Activated CD8-positive, alpha-beta memory T cell treated with anti-CD3 and anti-CD28 coated beads, Interleukin-2, amount 50 U/mL, for 1 hour (primary cell): ENCODE measurements around the gene MBD6.
"Not testable (repeated sequence)": the region's sequence is repeated elsewhere in the genome, so short reads cannot be mapped to it uniquely, and the experiment has no call there.

ENCODE experiments used
- DNase-seq: peaks from one replicate; pipeline ENCODE4 v3.0.0-alpha.2; 2020; ENCODE audit errors: extremely low read depth

MBD6 gene

DNA sequence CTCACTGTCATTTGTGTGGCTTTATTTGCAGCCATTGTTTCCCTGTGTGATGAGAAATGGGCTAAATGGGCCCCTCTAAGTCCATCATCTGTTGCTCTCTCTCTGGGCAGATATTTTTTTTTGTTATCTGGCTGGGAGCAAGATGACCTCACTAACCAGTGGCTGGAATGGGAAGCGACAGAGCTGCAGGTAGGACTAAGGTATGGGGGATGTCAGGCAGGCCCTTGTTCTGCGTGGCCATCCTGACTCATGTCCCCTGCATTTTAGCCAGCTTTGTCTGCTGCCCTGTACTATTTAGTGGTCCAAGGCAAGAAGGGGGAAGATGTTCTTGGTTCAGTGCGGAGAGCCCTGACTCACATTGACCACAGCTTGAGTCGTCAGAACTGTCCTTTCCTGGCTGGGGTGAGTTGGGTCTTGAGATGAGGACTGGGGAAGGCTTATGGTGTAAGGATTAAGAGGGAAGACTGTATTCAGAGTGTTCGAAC is 33.4 kb upstream of the MBD6 start:
- no peak for DNase-seq

DNA sequence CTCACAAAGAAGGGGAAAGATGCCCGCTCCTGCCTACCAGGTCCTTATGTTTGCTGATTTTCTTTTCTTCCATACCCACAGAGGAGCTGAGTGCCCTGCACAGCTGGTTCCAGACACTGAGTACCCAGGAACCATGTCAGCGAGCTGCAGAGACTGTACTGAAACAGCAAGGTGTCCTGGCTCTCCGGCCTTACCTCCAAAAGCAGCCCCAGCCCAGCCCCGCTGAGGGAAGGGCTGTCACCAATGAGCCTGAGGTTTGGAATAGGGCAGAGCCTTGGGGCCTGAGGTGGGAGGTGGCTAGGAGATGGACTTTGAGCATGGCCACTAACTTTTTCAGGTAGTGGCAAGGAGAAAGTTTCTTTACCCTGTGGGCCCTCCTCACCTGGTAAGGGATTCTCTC is 32.5 kb upstream of the MBD6 start:
- no peak for DNase-seq

DNA sequence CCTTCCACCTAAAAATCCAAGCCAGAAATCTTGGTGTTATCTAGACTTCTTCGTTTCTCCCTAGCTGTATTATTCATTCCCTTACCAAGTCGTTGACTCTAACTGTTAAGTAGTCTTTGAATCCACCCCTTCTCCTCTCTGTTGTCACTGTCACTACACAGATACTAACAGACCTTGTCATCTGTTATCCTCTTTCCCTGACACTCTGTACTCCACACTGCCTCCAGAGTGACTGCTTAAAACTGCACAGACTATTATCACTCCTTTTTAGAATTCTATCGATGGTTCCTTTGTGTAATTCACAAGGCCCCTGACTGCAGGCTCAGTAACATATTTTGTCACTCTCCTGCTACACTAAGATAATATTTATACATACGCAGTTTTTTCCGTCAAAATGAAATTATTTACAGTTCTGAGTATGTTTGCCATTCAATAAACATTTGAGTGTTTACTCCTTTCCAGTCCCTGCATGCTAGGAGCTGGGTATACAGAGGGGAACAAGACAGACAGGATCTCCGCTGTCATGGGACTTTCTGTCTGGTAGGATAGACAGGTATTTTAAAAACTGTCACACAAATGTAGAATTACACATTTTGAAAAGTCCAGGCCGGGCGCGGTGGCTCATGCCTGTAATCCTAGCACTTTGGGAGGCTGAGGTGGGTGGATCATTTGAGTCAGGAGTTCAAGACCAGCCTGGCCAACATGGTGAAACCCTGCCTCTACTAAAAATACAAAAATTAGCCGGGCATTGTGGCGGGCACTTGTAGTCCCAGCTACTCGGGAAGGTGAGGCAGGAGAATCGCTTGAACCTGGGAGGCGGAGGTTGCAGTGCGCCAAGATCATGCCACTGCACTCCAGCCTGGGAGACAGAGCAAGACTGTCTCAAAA is 31.0 kb upstream of the MBD6 start:
- no peak for DNase-seq

DNA sequence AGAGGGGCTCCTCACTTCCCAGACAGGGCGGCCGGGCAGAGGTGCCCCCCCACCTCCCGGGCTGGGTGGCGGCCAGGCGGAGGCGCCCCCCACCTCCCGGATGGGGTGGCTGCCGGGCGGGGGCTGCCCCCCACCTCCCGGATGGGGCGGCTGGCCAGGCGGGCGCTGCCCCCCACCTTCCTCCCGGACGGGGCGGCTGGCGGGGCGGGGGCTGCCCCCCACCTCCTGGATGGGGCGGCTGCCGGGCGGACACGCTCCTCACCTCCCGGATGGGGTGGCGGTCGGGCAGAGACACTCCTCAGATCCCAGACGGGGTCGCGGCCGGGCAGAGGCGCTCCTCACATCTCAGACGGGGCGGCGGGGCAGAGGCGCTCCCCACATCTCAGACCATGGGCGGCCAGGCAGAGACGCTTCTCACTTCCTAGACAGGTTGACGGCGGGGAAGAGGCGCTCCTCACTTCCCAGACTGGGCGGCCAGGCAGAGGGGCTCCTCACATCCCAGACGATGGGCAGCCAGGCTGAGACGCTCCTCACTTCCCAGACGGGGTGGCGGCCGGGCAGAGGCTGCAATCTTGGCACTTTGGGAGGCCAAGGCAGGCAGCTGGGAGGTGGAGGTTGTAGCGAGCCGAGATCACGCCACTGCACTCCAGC is 27.4 kb upstream of the MBD6 start:
- not testable (repeated sequence) for DNase-seq

DNA sequence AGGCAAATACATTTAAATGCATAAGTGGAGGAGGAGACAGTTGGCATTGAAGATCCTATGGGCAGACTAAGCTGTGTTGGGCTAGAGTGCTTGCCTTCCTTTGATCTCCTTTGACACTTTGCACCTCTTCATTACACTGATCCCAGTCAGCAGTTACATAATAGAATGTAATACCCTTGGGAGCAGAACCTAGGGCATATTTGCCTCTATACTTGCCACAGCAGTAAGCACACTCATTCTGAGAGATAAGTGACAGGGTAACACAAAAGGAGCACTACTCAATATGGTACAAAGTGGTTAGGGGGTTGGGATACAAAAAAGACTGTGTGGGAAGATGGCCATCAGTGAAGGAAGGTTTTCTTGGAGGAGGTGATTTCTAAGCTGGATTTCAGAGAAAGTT is 25.8 kb upstream of the MBD6 start:
- no peak for DNase-seq

DNA sequence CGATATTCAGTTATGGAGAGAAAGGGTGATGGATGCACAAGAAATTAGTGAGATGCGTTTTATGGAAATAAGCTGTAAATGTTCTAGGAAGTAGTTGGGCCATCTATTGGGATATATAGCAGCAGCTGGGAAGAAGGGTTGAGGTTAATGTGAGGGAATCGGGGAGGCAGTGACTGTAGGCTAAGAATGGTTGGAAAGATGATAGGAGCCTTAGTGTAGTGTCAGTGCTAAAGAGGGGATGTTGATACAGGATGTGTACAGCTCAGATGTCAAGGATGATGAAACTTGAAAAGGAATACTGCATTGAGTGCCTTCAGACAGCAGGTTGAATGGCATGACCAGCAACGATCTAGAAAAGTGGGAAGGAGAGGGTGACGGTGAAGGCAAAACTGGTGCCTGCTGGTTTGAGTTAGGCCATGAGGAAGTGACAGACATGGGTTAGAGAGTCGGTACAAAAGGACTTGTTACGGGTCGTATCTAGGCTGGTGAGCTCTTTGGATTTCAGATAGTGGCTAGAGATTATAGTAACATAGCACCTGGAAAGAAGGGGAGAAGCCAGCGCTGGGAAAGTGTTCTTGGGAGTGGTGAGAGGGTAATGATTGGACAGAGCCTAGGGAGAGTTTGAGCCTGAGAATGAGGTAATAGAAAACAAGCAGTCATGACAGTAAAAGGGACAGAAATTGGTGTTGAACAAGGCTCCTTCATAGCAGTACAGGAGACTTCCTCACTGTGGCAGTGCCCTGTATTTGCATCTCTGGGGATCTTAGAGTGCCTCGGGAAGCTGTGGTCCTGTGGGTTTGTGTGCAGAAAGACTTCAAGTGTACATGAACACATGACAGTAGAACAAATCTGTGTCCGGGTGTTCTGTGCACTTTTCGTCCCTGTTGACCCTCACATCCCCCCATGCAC is 25.1 kb upstream of the MBD6 start:
- DNase-seq = no peak

DNA sequence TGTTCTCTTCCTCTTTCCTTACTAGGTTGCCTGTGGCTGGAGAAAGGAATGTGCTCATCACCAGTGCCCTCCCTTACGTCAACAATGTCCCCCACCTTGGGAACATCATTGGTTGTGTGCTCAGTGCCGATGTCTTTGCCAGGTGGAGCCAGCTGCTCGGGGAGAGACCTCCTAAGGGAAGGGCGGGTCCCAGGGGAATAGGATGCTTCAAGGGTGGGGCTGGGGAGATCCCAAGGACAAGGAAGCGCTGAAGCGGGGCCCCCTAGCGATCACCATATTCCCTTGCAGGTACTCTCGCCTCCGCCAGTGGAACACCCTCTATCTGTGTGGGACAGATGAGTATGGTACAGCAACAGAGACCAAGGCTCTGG is 24.5 kb upstream of the MBD6 start:
- no peak for DNase-seq

DNA sequence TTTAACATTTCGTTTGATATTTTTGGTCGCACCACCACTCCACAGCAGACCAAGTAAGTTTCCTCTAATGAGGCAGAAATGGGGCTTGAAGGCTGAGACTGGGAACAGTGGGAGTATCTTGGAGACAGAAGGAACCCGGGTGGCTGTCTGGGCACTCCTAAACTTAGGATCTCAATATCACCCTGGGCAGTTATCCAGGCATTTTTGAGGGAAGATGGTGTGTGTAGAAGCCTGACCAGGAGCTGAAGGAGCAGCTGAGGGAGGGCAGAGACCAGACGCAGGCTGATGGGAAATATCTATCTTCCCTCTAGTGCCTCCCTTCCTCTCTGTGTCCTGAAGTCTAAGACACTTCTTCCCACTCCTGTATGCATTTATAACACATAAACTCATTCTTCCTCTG is 24.1 kb upstream of the MBD6 start:
- DNase-seq = no peak

DNA sequence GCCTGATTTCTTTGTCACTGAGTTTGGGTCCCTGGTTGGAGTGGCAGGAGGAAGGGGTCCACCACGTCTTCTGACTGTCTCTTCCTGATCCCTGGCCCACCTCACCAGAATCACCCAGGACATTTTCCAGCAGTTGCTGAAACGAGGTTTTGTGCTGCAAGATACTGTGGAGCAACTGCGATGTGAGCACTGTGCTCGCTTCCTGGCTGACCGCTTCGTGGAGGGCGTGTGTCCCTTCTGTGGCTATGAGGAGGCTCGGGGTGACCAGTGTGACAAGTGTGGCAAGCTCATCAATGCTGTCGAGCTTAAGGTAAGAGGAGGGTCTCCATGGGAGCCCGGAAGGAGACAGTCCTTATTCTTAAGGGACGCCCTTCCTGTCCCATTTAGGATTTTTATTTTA is 22.4 kb upstream of the MBD6 start:
- DNase-seq = no peak

DNA sequence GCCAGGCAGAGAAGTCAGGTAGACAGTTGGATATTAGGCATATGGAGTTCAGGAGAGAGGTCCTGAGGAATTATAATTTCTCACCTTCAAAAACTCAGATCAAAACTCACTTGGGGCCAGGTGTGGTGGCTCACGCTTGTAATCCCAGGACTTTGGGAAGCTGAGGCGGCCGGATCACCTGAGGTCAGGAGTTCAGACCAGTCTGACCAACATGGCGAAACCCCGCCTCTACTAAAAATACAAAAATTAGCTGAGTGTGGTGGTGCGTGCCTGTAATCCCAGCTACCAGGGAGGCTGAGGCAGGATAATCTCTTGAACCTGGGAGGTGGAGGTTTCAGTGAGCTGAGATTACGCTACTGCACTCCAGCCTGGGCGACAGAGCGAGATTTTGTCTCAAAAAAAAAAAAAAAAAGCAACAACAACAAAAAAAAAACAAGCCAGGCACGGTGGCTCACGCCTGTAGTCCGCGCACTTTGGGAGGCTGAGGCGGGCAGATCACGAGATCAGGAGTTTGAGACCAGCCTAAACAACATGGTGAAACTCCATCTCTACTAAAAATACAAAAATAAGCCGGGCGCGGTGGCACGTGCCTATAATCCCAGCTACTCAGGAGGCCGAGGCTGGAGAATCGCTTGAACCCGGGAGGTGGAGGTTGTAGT is 20.2 kb upstream of the MBD6 start:
- not testable (repeated sequence) for DNase-seq

DNA sequence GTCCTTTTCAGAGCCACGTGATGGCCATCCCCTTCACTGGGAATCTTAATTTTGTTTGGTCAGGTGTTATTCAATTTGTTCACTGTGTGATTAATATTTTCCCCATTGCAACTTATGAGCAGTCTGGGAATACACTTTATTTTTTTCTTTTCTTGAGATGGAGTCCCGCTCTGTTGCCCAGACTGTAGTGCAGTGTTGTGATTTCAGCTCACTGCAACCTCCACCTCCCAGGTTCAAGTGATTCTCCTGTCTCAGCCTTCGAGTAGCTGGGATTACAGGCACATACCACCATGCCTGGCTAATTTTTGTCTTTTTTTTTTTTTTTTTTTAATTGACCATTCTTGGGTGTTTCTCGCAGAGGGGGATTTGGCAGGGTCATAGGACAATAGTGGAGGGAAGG is 16.1 kb upstream of the MBD6 start:
- DNase-seq = not testable (repeated sequence)

DNA sequence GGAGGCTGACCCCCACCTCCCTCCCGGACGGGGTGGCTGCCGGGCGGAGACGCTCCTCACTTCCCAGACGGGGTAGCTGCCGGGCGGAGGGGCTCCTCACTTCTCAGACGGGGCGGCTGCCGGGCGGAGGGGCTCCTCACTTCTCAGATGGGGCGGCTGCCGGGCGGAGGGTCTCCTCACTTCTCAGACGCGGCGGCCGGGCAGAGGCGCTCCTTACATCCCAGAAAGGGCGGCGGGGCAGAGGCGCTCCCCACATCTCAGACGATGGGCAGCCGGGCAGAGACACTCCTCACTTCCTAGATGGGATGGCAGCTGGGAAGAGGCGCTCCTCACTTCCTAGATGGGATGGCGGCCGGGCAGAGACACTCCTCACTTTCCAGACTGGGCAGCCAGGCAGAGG is 14.8 kb upstream of the MBD6 start:
- not testable (repeated sequence) for DNase-seq

DNA sequence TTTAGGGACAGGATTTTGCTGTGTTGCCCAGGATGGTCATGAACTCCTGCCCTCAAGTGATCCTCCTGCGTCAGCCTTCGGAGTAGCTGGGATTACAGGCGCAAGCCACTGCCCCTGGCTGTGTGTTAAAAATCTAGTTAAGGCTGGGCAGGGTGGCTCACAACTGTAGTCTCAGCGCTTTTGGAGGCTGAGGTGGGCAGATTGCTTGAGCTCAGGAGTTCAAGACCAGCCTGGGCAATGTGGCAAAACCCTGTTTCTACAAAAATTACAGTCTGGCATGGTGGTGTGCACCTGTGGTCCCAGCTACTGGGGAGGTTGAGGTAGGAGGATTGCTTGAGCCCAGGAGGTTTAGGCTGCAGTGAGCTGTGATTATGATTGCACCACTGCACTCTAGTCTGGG is 11.5 kb upstream of the MBD6 start:
- DNase-seq = no peak

DNA sequence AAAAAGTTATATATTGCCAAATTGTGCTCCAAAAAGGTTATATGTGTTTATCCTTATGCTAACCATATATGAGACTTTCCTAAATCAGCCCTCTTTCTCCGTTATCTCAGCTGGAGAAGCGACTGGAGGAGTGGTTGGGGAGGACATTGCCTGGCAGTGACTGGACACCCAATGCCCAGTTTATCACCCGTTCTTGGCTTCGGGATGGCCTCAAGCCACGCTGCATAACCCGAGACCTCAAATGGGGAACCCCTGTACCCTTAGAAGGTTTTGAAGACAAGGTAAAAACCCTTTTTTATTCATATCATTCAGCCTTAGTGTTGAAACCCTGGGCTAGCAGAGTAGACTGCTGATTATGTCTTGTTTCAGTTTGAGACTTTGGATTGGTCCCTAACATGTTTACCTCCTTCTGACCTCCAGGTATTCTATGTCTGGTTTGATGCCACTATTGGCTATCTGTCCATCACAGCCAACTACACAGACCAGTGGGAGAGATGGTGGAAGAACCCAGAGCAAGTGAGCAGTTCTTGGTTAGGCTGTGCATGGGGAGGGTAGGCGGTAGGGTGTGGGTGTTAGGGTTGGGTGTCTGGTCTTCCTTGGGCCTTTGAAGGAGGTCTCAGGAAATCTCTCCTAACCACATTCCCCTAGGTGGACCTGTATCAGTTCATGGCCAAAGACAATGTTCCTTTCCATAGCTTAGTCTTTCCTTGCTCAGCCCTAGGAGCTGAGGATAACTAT is 10.9 kb upstream of the MBD6 start:
- DNase-seq = no peak

DNA sequence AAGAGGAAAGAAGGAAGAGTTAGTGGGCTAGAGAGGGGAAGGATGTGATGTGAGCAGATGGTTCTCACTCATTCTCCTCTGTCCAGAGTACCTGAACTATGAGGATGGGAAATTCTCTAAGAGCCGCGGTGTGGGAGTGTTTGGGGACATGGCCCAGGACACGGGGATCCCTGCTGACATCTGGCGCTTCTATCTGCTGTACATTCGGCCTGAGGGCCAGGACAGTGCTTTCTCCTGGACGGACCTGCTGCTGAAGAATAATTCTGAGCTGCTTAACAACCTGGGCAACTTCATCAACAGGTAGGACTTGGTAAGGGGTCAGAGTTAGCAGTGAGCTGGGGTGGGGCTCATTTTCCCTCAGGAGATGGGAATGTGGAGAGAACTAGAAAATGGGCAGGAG is 10.0 kb upstream of the MBD6 start:
- DNase-seq = no peak

DNA sequence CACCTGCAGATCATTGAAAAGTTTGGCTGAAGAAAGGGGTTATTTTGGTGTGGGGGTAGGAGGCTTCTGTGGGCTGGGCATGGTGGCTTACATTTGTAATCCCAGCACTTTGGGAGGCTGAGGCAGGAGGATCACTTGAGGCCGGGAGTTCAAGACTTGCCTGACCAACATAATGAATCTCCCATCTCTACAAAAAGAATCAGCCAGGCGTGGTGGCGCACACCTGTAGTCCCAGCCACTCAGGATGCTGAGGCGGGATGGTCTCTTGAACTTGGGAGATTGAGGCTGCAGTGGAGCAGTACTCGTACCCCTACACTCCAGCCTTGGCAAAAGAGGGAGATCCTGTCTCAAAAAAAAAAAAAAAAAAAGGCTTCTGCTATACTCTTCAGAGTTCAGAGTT is 9.4 kb upstream of the MBD6 start:
- DNase-seq = no peak

DNA sequence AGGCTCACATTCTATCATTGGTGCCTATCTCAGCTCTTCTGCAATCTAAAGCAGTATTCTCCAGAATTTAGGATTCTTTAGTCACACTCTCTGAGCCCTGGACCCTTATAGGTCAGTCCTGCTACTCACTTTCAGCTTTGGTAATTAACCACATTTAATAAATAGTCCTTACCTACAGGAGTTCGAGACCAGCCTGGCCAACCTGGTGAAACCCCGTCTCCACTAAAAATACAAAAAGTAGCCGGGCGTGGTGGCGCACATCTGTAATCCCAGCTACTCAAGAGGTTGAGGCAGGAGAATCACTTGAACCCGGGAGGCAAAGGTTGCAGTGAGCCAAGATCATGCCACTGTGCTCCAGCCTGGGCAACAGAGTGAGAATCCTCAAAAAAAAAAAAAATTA is 8.9 kb upstream of the MBD6 start:
- DNase-seq = not testable (repeated sequence)

DNA sequence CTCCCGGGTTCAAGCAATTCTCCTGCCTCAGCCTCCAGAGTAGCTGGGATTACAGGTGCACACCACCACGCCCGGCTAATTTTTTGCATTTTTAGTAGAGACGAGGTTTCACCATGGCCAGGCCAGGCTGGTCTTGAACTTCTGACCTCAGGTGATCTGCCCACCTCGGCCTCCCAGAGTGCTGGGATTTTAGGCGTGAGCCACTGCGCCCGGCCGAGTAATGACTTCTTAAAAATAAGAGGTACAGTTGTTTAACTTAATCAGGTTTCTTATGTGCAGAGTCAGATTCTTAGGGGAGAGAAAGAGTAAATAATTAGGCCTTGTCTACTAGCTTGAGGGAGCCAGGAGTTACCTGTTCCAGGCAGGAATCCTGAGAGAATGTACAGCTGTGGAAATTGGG is 8.4 kb upstream of the MBD6 start:
- DNase-seq = not testable (repeated sequence)

DNA sequence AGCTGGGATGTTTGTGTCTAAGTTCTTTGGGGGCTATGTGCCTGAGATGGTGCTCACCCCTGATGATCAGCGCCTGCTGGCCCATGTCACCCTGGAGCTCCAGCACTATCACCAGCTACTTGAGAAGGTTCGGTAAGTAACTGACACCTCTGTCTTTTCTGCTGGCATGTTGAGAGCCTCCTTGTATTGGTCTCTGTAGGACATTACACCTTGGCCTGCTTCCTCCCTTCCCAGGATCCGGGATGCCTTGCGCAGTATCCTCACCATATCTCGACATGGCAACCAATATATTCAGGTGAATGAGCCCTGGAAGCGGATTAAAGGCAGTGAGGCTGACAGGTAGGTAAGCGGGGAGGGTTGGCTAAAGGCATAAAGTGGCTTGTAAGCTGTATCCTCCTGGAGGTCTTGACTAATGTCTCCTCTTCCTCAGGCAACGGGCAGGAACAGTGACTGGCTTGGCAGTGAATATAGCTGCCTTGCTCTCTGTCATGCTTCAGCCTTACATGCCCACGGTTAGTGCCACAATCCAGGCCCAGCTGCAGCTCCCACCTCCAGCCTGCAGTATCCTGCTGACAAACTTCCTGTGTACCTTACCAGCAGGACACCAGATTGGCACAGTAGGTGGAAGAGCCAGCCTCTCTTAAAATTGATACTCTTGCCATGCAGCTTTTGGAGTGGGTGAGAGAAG is 7.8 kb upstream of the MBD6 start:
- DNase-seq = no peak

DNA sequence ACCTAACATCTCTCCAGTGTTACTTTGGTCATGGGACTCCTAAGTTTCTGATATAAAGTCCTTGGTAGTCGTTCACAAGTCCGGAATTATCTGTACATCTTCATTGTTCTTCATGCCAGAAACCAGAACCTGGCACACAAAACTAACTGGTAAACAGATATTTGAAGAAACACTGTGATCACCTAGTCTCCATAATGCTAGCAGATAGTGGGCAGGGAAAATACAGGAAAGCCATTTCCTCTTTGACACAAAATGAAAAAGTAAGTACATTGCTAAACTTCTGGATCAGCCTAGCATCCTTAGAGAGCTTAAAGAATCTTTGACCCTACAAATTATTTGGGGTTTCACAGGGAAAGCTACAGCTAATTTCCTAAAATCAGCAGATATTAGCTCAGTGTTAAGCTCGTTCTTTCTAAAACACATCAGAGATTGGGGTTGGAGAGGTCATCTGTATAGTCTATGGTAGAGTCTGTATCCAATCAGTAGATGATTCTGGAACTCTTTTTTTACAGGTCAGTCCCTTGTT is 7.2 kb upstream of the MBD6 start:
- no peak for DNase-seq
